HepG2 (cell line): ENCODE results near the gene NGEF. TPM values are rescaled to one million over a fixed set of nuclear protein-coding genes. Genes with fewer than 3 reads are reported as not detected.

Source experiments
- ARNT2 ChIP-seq: sonication (generic); formaldehyde crosslinking; IDR thresholded peaks from 2 replicates; pipeline ENCODE4 v1.8.0; 2022; ENCODE audit warnings: mild to moderate bottlenecking, low read depth, missing genetic modification reagents, moderate library complexity
- HNF1A ChIP-seq, 2 experiments: sonication (generic) in 1 of 2; formaldehyde crosslinking in 1 of 2; IDR thresholded peaks; 2 replicates each; pipeline versions ENCODE4 v1.4.0 to v1.6.1; 2016 to 2020; ENCODE audit warnings: borderline replicate concordance in 1 of 2, low read depth in 1 of 2, mild to moderate bottlenecking in 1 of 2, missing genetic modification reagents in 1 of 2
- HNRNPK ChIP-seq: fragments of 200-400 bp; formaldehyde crosslinking; IDR thresholded peaks from 2 replicates; pipeline ENCODE4 v1.6.1; 2018; ENCODE audit warnings: low read length, low read depth, moderate library complexity, mild to moderate bottlenecking; ENCODE audit not compliant: poor library complexity, severe bottlenecking
- HNRNPL ChIP-seq: fragments of 200-400 bp; formaldehyde crosslinking; IDR thresholded peaks from 2 replicates; pipeline ENCODE4 v1.6.1; 2017; ENCODE audit warnings: mild to moderate bottlenecking, low read depth, low read length
- MBNL3 ChIP-seq: fragments of 250-450 bp; sonication (Bioruptor Pico); conservative IDR thresholded peaks from 2 replicates; pipeline ENCODE4 v1.8.0; 2022; ENCODE audit warnings: mild to moderate bottlenecking, inconsistent platforms
- MXD1 ChIP-seq: sonication (generic); formaldehyde crosslinking; IDR thresholded peaks from 2 replicates; pipeline ENCODE4 v1.4.0; 2020; ENCODE audit warnings: mild to moderate bottlenecking, missing genetic modification reagents
- RFXAP ChIP-seq: sonication (generic); formaldehyde crosslinking; IDR thresholded peaks from 2 replicates; pipeline ENCODE4 v1.4.0; 2020; ENCODE audit warnings: missing genetic modification reagents, borderline replicate concordance
- SALL2 ChIP-seq: sonication (generic); formaldehyde crosslinking; IDR thresholded peaks from 2 replicates; pipeline ENCODE4 v1.8.1; 2023; ENCODE audit warnings: mild to moderate bottlenecking, missing genetic modification reagents, inconsistent platforms
- ZBTB4 ChIP-seq: sonication (generic); formaldehyde crosslinking; IDR thresholded peaks from 2 replicates; pipeline ENCODE4 v1.4.0; 2020; ENCODE audit warnings: missing genetic modification reagents, mild to moderate bottlenecking, borderline replicate concordance
- ZNF281 ChIP-seq: sonication (generic); formaldehyde crosslinking; IDR thresholded peaks from 2 replicates; pipeline ENCODE4 v1.4.0; 2020; ENCODE audit warnings: missing genetic modification reagents, borderline replicate concordance
- ZNF607 ChIP-seq: sonication (generic); formaldehyde crosslinking; IDR thresholded peaks from 2 replicates; pipeline ENCODE4 v1.5.1; 2020; ENCODE audit warnings: missing genetic modification reagents, mild to moderate bottlenecking, borderline replicate concordance
- ZNF614 ChIP-seq: IDR thresholded peaks from 2 replicates; pipeline ENCODE4 v1.6.1; 2018; ENCODE audit warnings: missing biosample characterization, missing genetic modification reagents, inconsistent platforms, borderline replicate concordance
- ZNF781 ChIP-seq: sonication (generic); formaldehyde crosslinking; IDR thresholded peaks from 2 replicates; pipeline ENCODE4 v1.5.1; 2020; ENCODE audit warnings: borderline replicate concordance, mild to moderate bottlenecking, missing genetic modification reagents; ENCODE audit errors: not compliant biosample characterization
- ZNF83 ChIP-seq: sonication (generic); formaldehyde crosslinking; IDR thresholded peaks from 2 replicates; pipeline ENCODE4 v1.4.0; 2020; ENCODE audit warnings: missing genetic modification reagents, mild to moderate bottlenecking, borderline replicate concordance
- polyA plus RNA-seq, 8 experiments: library from polyadenylated mRNA; depleted of rRNA in 3 of 8; stranded (reverse) in 7 of 8; unstranded in 1 of 8; fragments of >200 nt; fragmentation: Illumina TruSeq in 4 of 8; extraction: Trizol in 4 of 8; gene quantifications; 2 replicates each; pipeline versions ENCODE4 v1.2.1 to v1.2.3, GENCODE V29; 2011 to 2016; ENCODE audit warnings: low read depth in 4 of 8, missing spikeins in 1 of 8, mixed read lengths in 1 of 8; ENCODE audit not compliant: insufficient read depth in 1 of 8
- total RNA-seq, 5 experiments: library from RNA; depleted of rRNA; stranded (reverse); fragments of >200 nt; fragmentation: Illumina TruSeq; extraction: Trizol; gene quantifications; 2 replicates each; pipeline ENCODE4 v1.2.3, GENCODE V29; 2016; ENCODE audit warnings: low read depth in 1 of 5

NGEF gene
- total and polyA plus RNA-seq, 2 of the 13 experiments (the other 11 are each of a cell fraction or from before 2014, with no cell fraction given): 14.4 to 36.9 TPM

- TF ChIP-seq ZNF83 (CRISPR knock-in tag) (no peak), MBNL3 (CRISPR knock-in tag) (no peak), ZNF281 (CRISPR knock-in tag) (no peak), ZNF607 (CRISPR knock-in tag) (no peak), HNRNPL (0 out of 2 replicates have a peak, but pooled peaks have one; percentile 31), ZNF781 (CRISPR knock-in tag) (no peak), ZBTB4 (CRISPR knock-in tag) (peak; percentile 50; the same call in 1 of the 2 replicates), HNF1A (IDR thresholded peaks at IDR 0.05; ENCODE audit: low read depth) (no peak), HNF1A (CRISPR knock-in tag; IDR thresholded peaks at IDR 0.05; ENCODE audit: borderline replicate concordance) (no peak), MXD1 (CRISPR knock-in tag) (0 out of 2 replicates have a peak, but pooled peaks have one; percentile 30), ZNF614 (0 out of 2 replicates have a peak, but pooled peaks have one; percentile 6), ARNT2 (CRISPR knock-in tag) (no peak), HNRNPK (no peak), RFXAP (CRISPR knock-in tag) (0 out of 2 replicates have a peak, but pooled peaks have one; percentile 18), SALL2 (CRISPR knock-in tag) (0 out of 2 replicates have a peak, but pooled peaks have one; percentile 47)
These were observed 138.3 kb downstream of the NGEF start (continued) for GRCh38 chr2:232874677-232875223.
